WTC11 (cell line): ENCODE data around the gene SLC24A1.

Source experiments
- JUN ChIP-seq: sonication (generic); formaldehyde crosslinking; IDR thresholded peaks from 2 replicates; pipeline ENCODE4 v1.8.0; 2023; ENCODE audit warnings: mild to moderate bottlenecking, missing genetic modification reagents
- TF ChIP-seq, protein P1 (sequence below): fragments of 200-600 bp; IDR thresholded peaks from 2 replicates; pipeline ENCODE4 v1.8.0; 2022; ENCODE audit warnings: antibody characterized with exemption
- TF ChIP-seq, protein P2 (sequence below): sonication (generic); formaldehyde crosslinking; IDR thresholded peaks from 2 replicates; pipeline ENCODE4 v1.8.1; 2023; ENCODE audit warnings: mild to moderate bottlenecking, missing genetic modification reagents, moderate library complexity

DNA sequence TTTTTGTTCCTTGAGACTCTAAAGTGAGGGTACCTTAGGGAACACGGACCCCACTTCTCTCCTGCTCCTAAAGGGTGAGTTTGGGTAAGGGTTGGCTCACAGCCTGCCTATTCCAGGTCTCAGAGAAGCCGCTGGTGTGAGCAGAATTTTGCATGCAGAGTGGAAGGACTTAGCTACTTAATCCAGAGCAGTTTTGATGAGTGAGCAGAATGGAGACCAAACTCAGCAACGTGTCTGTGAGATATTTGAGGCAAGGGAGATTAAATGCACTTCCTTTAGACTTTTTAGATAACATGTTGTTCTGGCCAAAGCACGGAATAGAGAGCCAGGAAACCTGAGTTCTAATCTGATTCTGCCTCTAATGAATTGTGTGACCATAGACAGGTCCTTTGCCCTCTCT lies 5.1 kb downstream of the SLC24A1 start:
- TF ChIP-seq, protein P1, sequence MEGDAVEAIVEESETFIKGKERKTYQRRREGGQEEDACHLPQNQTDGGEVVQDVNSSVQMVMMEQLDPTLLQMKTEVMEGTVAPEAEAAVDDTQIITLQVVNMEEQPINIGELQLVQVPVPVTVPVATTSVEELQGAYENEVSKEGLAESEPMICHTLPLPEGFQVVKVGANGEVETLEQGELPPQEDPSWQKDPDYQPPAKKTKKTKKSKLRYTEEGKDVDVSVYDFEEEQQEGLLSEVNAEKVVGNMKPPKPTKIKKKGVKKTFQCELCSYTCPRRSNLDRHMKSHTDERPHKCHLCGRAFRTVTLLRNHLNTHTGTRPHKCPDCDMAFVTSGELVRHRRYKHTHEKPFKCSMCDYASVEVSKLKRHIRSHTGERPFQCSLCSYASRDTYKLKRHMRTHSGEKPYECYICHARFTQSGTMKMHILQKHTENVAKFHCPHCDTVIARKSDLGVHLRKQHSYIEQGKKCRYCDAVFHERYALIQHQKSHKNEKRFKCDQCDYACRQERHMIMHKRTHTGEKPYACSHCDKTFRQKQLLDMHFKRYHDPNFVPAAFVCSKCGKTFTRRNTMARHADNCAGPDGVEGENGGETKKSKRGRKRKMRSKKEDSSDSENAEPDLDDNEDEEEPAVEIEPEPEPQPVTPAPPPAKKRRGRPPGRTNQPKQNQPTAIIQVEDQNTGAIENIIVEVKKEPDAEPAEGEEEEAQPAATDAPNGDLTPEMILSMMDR: no peak
- TF ChIP-seq, protein P2, sequence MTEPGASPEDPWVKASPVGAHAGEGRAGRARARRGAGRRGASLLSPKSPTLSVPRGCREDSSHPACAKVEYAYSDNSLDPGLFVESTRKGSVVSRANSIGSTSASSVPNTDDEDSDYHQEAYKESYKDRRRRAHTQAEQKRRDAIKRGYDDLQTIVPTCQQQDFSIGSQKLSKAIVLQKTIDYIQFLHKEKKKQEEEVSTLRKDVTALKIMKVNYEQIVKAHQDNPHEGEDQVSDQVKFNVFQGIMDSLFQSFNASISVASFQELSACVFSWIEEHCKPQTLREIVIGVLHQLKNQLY: no peak
- no peak for TF ChIP-seq JUN (CRISPR knock-in tag)
